Panc1 (cell line): Measurements from ENCODE around the gene WDFY2. TPM values are rescaled to one million over a fixed set of nuclear protein-coding genes. Genes with fewer than 3 reads are reported as not detected.

ENCODE experiments used
- ATAC-seq: fragments of 200-7000 bp; cut with Tn5 transposase; 2 replicates; pipeline ENCODE4 v1.9.1; 2020; ENCODE audit warnings: mild to moderate bottlenecking, moderate library complexity
- BruUV-seq: library from RNA; stranded (reverse); fragments of 400-500 nt; replicated peaks from 2 replicates; lab custom pipeline; 2021; lab: Mats Ljungman, UMichigan
- CTCF ChIA-PET: fragments of 300-600 bp; sonication (Branson Sonifier 250); formaldehyde crosslinking; loops from one replicate; lab custom pipeline; 2022; ENCODE audit warnings: antibody characterized with exemption; lab: Charles Lee
- POLR2A ChIA-PET: fragments of 300-600 bp; sonication (Branson Sonifier 250); formaldehyde crosslinking; loops from one replicate; lab custom pipeline; 2022; ENCODE audit warnings: antibody characterized with exemption; lab: Charles Lee
- DNase-seq: peaks from one replicate; pipeline ENCODE4 v3.0.0-alpha.2; 2010; ENCODE audit warnings: low read depth, low spot score
- H3K27ac ChIP-seq: 2 replicates; pipeline ENCODE4 v1.5.1; 2011; ENCODE audit warnings: mild to moderate bottlenecking, low read length, inconsistent platforms
- H3K27me3 ChIP-seq: fragments of 200-500 bp; sonication (Bioruptor generic); 2 replicates; pipeline ENCODE4 v1.6.0; 2014; ENCODE audit warnings: low read length, inconsistent platforms; ENCODE audit not compliant: control insufficient read depth, insufficient read depth
- H3K36me3 ChIP-seq: fragments of 200-500 bp; sonication (Bioruptor generic); 2 replicates; pipeline ENCODE4 v1.5.1; 2014; ENCODE audit warnings: inconsistent platforms, mild to moderate bottlenecking, low read length, moderate library complexity; ENCODE audit not compliant: control insufficient read depth, insufficient read depth
- H3K4me1 ChIP-seq: 2 replicates; pipeline ENCODE4 v1.5.1; 2011; ENCODE audit warnings: inconsistent platforms, mild to moderate bottlenecking, low read length, moderate library complexity; ENCODE audit not compliant: control insufficient read depth, insufficient read depth
- H3K4me3 ChIP-seq, 2 experiments: 2 replicates each; pipeline ENCODE4 v1.5.1; 2011 to 2012; ENCODE audit warnings: low read depth in 2 of 2, low read length in 2 of 2, mild to moderate bottlenecking in 2 of 2, inconsistent platforms in 1 of 2, moderate library complexity in 1 of 2
- H3K9me3 ChIP-seq: fragments of 200-500 bp; sonication (Bioruptor generic); 2 replicates; pipeline ENCODE4 v1.5.1; 2014; ENCODE audit warnings: low read depth, mild to moderate bottlenecking, inconsistent platforms, low read length, moderate library complexity; ENCODE audit not compliant: control insufficient read depth, insufficient read depth
- CTCF ChIP-seq: fragments of 450-650 bp; IDR thresholded peaks from 2 replicates; pipeline ENCODE4 v1.5.1; 2017; ENCODE audit warnings: mild to moderate bottlenecking
- POLR2AphosphoS5 ChIP-seq: IDR thresholded peaks from 2 replicates; pipeline ENCODE4 v1.6.1; 2012; ENCODE audit warnings: mild to moderate bottlenecking, low read depth, low read length, moderate library complexity
- REST ChIP-seq, 2 experiments: IDR thresholded peaks; 2 replicates each; pipeline ENCODE4 v1.6.1; 2011 to 2012; ENCODE audit warnings: low read depth in 2 of 2, control low read depth in 1 of 2, low read length in 1 of 2, mild to moderate bottlenecking in 1 of 2, moderate library complexity in 1 of 2; ENCODE audit not compliant: insufficient read depth in 1 of 2
- SIN3A ChIP-seq: IDR thresholded peaks from 2 replicates; pipeline ENCODE4 v1.6.1; 2012; ENCODE audit warnings: low read depth, mild to moderate bottlenecking, low read length, moderate library complexity, borderline replicate concordance; ENCODE audit not compliant: insufficient read depth
- TCF7L2 ChIP-seq: IDR thresholded peaks from 2 replicates; pipeline ENCODE4 v1.6.1; 2011; ENCODE audit warnings: mild to moderate bottlenecking, low read depth, low read length, inconsistent platforms
- in situ Hi-C: cut with HindIII; loops from 2 replicates; pipeline ENCODE4 v1.10.0; 2016; ENCODE audit warnings: low sequenced_read_pairs, low pct_unique_long_range_greater_than_20kb
- intact Hi-C: fragments of 100-400 bp; cut with micrococcal nuclease; formaldehyde crosslinking; loops from one replicate; pipeline ENCODE4 v1.10.0; 2022; ENCODE audit not compliant: unreplicated experiment
- total RNA-seq: library from RNA; stranded (reverse); gene quantifications from one replicate; pipeline ENCODE4 v1.2.1, GENCODE V29; 2021; ENCODE audit not compliant: unreplicated experiment

Gene WDFY2
- total RNA-seq, 1 experiment from 2014 or later: 7.8 TPM

GRCh38 chr13:51595416-51595815 is 11.2 kb downstream of the WDFY2 start:
- Histone ChIP-seq H3K4me3 (no peak overlapping the region), H3K4me1 (peaks cover 21% of the 10 kb centered on the region), H3K27me3 (no peaks in the 10 kb centered on the region), H3K9me3 (no peaks in the 10 kb centered on the region), H3K36me3 (no peaks in the 10 kb centered on the region), H3K27ac (no peak overlapping the region)
- in situ Hi-C loops: no loop called here
- no TSS peak for BruUV-seq
- no peak for ATAC-seq
- ChIA-PET CTCF (no interaction called here), POLR2A (interaction anchor here (0.6 kb wide), 1 partner anchor 51 kb away, joined by 3 read pairs; no protein-coding TSS in a partner anchor)
- TF ChIP-seq TCF7L2 (no peak), POLR2AphosphoS5 (no peak), CTCF (no peak), SIN3A (no peak), REST (IDR thresholded peaks at IDR 0.05; ENCODE audit: insufficient read depth in 1 of 2, low read depth in 2 of 2, low read length in 1 of 2) (no peak)
- intact Hi-C loops: no loop called here
- DNase-seq: no peak

GRCh38 chr13:51596541-51596940 is 12.3 kb downstream of the WDFY2 start:
- CTCF ChIA-PET: no interaction called here
- H3K27ac ChIP-seq: no peak overlapping the region
- intact Hi-C loops: no loop called here

More at GRCh38 chr13:51596541-51596940, 12.3 kb downstream of the WDFY2 start:
- no TSS peak for BruUV-seq
- Histone ChIP-seq H3K36me3 (no peaks in the 10 kb centered on the region), H3K27me3 (no peaks in the 10 kb centered on the region), H3K9me3 (no peaks in the 10 kb centered on the region), H3K4me1 (peaks cover 9% of the 10 kb centered on the region), H3K4me3 (no peak overlapping the region)
- no peak for DNase-seq
- TF ChIP-seq REST (IDR thresholded peaks at IDR 0.05; ENCODE audit: insufficient read depth in 1 of 2, low read depth in 2 of 2, low read length in 1 of 2): no peak
- TF ChIP-seq TCF7L2: no peak
- no peak for ATAC-seq
- POLR2A ChIA-PET: interaction anchor here (0.7 kb wide), 1 partner anchor 125 kb away, joined by 3 read pairs; no protein-coding TSS in a partner anchor
- in situ Hi-C loops: no loop called here
